ENCODE measurements around the gene MT1E.

DNA sequence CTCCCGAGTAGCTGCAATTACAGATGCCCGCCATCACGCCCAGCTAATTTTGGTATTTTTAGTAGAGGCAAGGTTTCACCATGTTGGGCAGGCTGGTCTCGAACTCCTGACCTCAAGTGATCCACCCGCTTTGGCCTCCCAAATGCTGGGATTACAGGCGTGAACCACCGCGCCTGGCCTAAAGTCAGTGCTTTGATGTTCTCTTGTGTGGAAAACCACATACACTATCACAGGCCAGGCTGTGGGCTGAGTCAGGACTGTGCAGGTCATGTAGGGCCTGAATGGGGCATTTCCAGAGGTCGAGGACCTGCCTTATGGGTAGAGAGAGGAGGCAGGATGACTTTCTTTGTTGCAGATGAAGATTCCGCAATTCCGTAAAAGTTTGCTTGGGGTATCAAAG, 41.3 kb upstream of the MT1E start:
- TF ChIP-seq, protein P1, sequence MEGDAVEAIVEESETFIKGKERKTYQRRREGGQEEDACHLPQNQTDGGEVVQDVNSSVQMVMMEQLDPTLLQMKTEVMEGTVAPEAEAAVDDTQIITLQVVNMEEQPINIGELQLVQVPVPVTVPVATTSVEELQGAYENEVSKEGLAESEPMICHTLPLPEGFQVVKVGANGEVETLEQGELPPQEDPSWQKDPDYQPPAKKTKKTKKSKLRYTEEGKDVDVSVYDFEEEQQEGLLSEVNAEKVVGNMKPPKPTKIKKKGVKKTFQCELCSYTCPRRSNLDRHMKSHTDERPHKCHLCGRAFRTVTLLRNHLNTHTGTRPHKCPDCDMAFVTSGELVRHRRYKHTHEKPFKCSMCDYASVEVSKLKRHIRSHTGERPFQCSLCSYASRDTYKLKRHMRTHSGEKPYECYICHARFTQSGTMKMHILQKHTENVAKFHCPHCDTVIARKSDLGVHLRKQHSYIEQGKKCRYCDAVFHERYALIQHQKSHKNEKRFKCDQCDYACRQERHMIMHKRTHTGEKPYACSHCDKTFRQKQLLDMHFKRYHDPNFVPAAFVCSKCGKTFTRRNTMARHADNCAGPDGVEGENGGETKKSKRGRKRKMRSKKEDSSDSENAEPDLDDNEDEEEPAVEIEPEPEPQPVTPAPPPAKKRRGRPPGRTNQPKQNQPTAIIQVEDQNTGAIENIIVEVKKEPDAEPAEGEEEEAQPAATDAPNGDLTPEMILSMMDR (conservative IDR thresholded peaks at IDR 0.05 in 1 of 2, IDR thresholded peaks at IDR 0.05 in 1 of 2; ENCODE audit: low read depth in 1 of 2, low read length in 2 of 2) = no peak
- TF ChIP-seq EZH2 (IDR thresholded peaks at IDR 0.05; ENCODE audit: low read length, missing control alignments) = no peak
